ENCODE measurements around the gene SGK1.

DNA sequence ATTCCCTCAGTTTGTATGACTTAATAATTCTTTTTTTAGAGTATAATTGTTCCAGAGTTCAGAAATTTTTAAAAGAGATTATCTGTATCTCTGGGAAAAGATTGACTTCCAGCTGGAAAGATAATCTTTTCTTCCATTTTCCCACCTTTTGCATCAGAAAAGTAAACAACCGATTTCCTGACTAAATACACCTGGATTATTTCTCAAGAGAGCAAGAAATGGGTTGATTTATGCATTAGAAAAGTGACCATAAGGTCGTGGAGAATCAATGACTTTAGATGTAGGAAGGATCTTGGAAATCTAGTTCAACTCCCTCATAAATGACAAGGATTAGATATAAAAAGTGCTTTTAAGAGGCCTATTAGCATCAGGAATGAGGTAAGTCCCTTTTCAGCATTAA, 79.9 kb downstream of the SGK1 start:
- no peak for TF ChIP-seq EP300 (IDR thresholded peaks at IDR 0.05; ENCODE audit: borderline replicate concordance in 1 of 2, low read depth in 1 of 2, low read length in 1 of 2)
- TF ChIP-seq CTCF (IDR thresholded peaks at IDR 0.05) = no peak
- no peak for TF ChIP-seq REST (IDR thresholded peaks at IDR 0.05; ENCODE audit: low read depth, low read length)
- no peak for TF ChIP-seq TAF1 (IDR thresholded peaks at IDR 0.05; ENCODE audit: borderline replicate concordance, low read depth, low read length)
- TF ChIP-seq POLR2AphosphoS5 (IDR thresholded peaks at IDR 0.05; ENCODE audit: low read depth, low read length) = no peak
- TF ChIP-seq MAX (IDR thresholded peaks at IDR 0.05; ENCODE audit: low read depth) = no peak

Measured in SK-N-SH (cell line).